Measurements from ENCODE around the gene ELMOD3. TPM values are rescaled to one million over a fixed set of nuclear protein-coding genes. Genes with fewer than 3 reads are reported as not detected.

ELMOD3 gene
- polyA plus RNA-seq, 1 donor from 2014 or later = 39.7 TPM

DNA sequence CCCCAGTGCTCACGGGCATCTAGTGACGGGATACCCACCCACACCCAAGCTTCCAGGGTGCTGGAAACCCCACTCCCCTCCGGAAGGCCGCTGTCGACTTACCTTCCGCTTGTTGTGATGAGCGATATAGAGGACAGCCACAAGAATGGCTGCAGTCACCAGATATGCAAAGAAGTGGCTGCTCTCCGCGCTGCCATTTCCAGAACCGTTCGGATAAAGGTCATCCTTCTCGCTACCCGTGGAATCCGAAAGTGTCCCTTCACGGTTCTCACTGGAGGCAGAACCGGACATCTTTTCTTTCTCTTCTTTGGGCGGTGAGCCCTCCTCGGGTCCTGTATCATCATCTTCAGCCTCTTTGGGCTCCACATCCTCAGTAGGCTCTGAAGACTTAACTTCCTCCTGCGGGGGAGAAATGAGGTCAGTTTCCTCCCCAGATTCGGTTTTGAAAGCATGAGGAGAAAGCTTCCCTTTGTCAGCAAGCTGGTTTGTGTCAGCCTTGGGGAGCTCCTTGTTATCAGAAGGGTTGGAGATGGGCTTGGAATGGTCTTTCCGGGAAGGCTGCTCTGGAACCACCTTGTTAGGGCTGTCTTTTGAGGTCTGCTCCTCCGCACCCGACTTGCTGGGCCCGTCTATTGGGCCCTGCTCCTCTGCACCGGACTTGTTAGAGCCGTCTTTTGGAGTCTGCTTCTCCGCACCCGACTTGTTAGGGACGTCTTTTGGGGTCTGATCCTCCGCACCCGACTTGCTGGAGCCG, 28.0 kb upstream of the ELMOD3 start:
- H3K9me3 ChIP-seq (ENCODE audit: low read length) = no peaks in the 10 kb centered on the region
- TF ChIP-seq TAF1 (IDR thresholded peaks at IDR 0.05; ENCODE audit: low read depth) = no peak
- no peak for TF ChIP-seq EZH2 (IDR thresholded peaks at IDR 0.05; ENCODE audit: borderline replicate concordance, insufficient read depth, low read length, poor library complexity, severe bottlenecking)
- no peak for TF ChIP-seq RAD21 (conservative IDR thresholded peaks at IDR 0.05)
- TF ChIP-seq REST (IDR thresholded peaks at IDR 0.05; ENCODE audit: borderline replicate concordance) = no peak
- H3K27me3 ChIP-seq (ENCODE audit: insufficient read depth, low read depth, low read length) = no peaks in the 10 kb centered on the region
- H3K4me2 ChIP-seq (ENCODE audit: low read length) = peak overlapping the region; percentile 94
- H3K36me3 ChIP-seq (ENCODE audit: insufficient read depth, low read length) = no peaks in the 10 kb centered on the region
- no peaks in the 10 kb centered on the region for H3K9me2 ChIP-seq (ENCODE audit: insufficient read depth, low read length)
- H3K27ac ChIP-seq (ENCODE audit: low read length) = no peak overlapping the region
- H3K9ac ChIP-seq (ENCODE audit: low read length) = peak overlapping the region; percentile 95
- H3K79me2 ChIP-seq (replicated peaks; ENCODE audit: insufficient read depth, low read length) = peaks cover 29% of the 10 kb centered on the region
- no peak overlapping the region for H2AFZ ChIP-seq (ENCODE audit: low read depth, low read length)
- H4K20me1 ChIP-seq (ENCODE audit: insufficient read depth) = no peaks in the 10 kb centered on the region
- H3K4me3 ChIP-seq (ENCODE audit: low read length) = peak overlapping the region; percentile 74
- no peaks in the 10 kb centered on the region for H3F3A ChIP-seq (ENCODE audit: insufficient read depth, low read length, poor library complexity, severe bottlenecking)

GRCh38 chr2:85327160-85327821, 27.3 kb upstream of the ELMOD3 start:
- H3K27ac ChIP-seq (ENCODE audit: low read length) = peak overlapping the region; percentile 97
- no peaks in the 10 kb centered on the region for H3F3A ChIP-seq (ENCODE audit: insufficient read depth, low read length, poor library complexity, severe bottlenecking)
- peak overlapping the region; percentile 98 for H2AFZ ChIP-seq (ENCODE audit: low read depth, low read length)

More at GRCh38 chr2:85327160-85327821, 27.3 kb upstream of the ELMOD3 start:
- Histone ChIP-seq H3K36me3 (ENCODE audit: insufficient read depth, low read length) (no peaks in the 10 kb centered on the region), H3K79me2 (replicated peaks; ENCODE audit: insufficient read depth, low read length) (peaks cover 29% of the 10 kb centered on the region), H3K9me3 (ENCODE audit: low read length) (no peaks in the 10 kb centered on the region), H3K9ac (ENCODE audit: low read length) (peak overlapping the region; percentile 95), H3K4me2 (ENCODE audit: low read length) (peak overlapping the region; percentile 94), H3K9me2 (ENCODE audit: insufficient read depth, low read length) (no peaks in the 10 kb centered on the region), H4K20me1 (ENCODE audit: insufficient read depth) (no peaks in the 10 kb centered on the region), H3K4me3 (ENCODE audit: low read length) (peak overlapping the region; percentile 74), H3K27me3 (ENCODE audit: insufficient read depth, low read depth, low read length) (no peaks in the 10 kb centered on the region)
- TF ChIP-seq REST (IDR thresholded peaks at IDR 0.05; ENCODE audit: borderline replicate concordance) = no peak
- TF ChIP-seq, protein P1, sequence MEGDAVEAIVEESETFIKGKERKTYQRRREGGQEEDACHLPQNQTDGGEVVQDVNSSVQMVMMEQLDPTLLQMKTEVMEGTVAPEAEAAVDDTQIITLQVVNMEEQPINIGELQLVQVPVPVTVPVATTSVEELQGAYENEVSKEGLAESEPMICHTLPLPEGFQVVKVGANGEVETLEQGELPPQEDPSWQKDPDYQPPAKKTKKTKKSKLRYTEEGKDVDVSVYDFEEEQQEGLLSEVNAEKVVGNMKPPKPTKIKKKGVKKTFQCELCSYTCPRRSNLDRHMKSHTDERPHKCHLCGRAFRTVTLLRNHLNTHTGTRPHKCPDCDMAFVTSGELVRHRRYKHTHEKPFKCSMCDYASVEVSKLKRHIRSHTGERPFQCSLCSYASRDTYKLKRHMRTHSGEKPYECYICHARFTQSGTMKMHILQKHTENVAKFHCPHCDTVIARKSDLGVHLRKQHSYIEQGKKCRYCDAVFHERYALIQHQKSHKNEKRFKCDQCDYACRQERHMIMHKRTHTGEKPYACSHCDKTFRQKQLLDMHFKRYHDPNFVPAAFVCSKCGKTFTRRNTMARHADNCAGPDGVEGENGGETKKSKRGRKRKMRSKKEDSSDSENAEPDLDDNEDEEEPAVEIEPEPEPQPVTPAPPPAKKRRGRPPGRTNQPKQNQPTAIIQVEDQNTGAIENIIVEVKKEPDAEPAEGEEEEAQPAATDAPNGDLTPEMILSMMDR (IDR thresholded peaks at IDR 0.05; ENCODE audit: poor library complexity, severe bottlenecking) = no peak

Data from neural cell (in vitro differentiated cells).